ENCODE data around the gene GNG3. TPM values are rescaled to one million over a fixed set of nuclear protein-coding genes. Genes with fewer than 3 reads are reported as not detected.

Gene GNG3
- total RNA-seq, 4 donors from 2014 or later: 0.65 to 1.5 (median 1.0) TPM

- H3K27ac ChIP-seq (replicated peaks in 1 of 4): no peak overlapping the region
- no peaks in the 10 kb centered on the region for H3K9me3 ChIP-seq
- DNase-seq (ENCODE audit: extremely low spot score): no peak
- peaks cover 22 to 31% (median 27%) of the 10 kb centered on the region in 4 donors for H3K4me1 ChIP-seq
- H3K27me3 ChIP-seq: no peaks in the 10 kb centered on the region
- intact Hi-C loops (cut with DNase I): no loop called here
- 59% methylated on average over 9 of the region's 9 CpGs for WGBS
- no peak overlapping the region for H3K4me3 ChIP-seq
- H3K36me3 ChIP-seq: peaks cover 0 to 6% (median under 1%) of the 10 kb centered on the region in 4 donors
- TF ChIP-seq CTCF (IDR thresholded peaks at IDR 0.05): no peak
- no peak for TF ChIP-seq EP300 (IDR thresholded peaks at IDR 0.05)
- TF ChIP-seq POLR2A (IDR thresholded peaks at IDR 0.05; ENCODE audit: low read depth): no peak
- TF ChIP-seq POLR2AphosphoS5 (IDR thresholded peaks at IDR 0.05): no peak
These were observed 50.6 kb downstream of the GNG3 start for GRCh38 chr11:62757846-62758788.

Small RNAs within 50 kb of the gene (small RNA-seq; reads per million reads assigned to genes)
- gene SNORA57: 0 reads per million in 3 donors

Other genes with a start within 250 kb of the GNG3 start
- 1,000 to 10,000 TPM; 1,278 to 2,374 (median 1,866) TPM for gene AHNAK, start 160.9 kb upstream of the GNG3 start, total RNA-seq
- 1,000 to 10,000 TPM; 1,068 to 1,537 (median 1,375) TPM for gene EEF1G, start 133.8 kb upstream of the GNG3 start, total RNA-seq
- 1 to 10 TPM; 4.2 to 8.0 (median 6.0) TPM for gene TUT1, start 116.2 kb upstream of the GNG3 start, total RNA-seq
- 10 to 100 TPM; 60.2 to 91.4 (median 88.3) TPM for gene MTA2, start 105.8 kb upstream of the GNG3 start, total RNA-seq
- 10 to 100 TPM; 27.0 to 33.6 (median 29.0) TPM for gene EML3, start 94.9 kb upstream of the GNG3 start, total RNA-seq
- 10 to 100 TPM in 2 of 4 donors, 1 to 10 TPM in 2; 3.7 to 11.9 (median 10.1) TPM for gene ROM1, start 94.4 kb upstream of the GNG3 start, total RNA-seq
- 10 to 100 TPM; 20.3 to 33.3 (median 22.1) TPM for gene B3GAT3, start 85.7 kb upstream of the GNG3 start, total RNA-seq
- 100 to 1,000 TPM in 2 of 4 donors, 10 to 100 TPM in 2; 77.7 to 129 (median 111) TPM for gene GANAB, start 61.1 kb upstream of the GNG3 start, total RNA-seq
- gene INTS5, start 54.4 kb upstream of the GNG3 start, total RNA-seq: 10 to 100 TPM in 3 of 4 donors, 1 to 10 TPM in 1; 9.6 to 22.7 (median 21.7) TPM
- gene C11orf98, start 42.5 kb upstream of the GNG3 start, total RNA-seq: 10 to 100 TPM; 23.7 to 38.0 (median 33.0) TPM
- 1 to 10 TPM; 2.9 to 4.9 (median 3.1) TPM for gene CSKMT, start 42.4 kb upstream of the GNG3 start, total RNA-seq
- 1 to 10 TPM; 6.3 to 7.5 (median 7.1) TPM for gene UQCC3, start 36.0 kb upstream of the GNG3 start, total RNA-seq
- 1 to 10 TPM; 1.6 to 2.5 (median 1.7) TPM for gene LBHD1, start 35.4 kb upstream of the GNG3 start, total RNA-seq
- 100 to 1,000 TPM; 192 to 277 (median 234) TPM for gene UBXN1, start 28.6 kb upstream of the GNG3 start, total RNA-seq
- gene LRRN4CL, start 18.1 kb upstream of the GNG3 start, total RNA-seq: 10 to 100 TPM; 29.9 to 48.2 (median 39.2) TPM
- gene BSCL2, start 252 bp upstream of the GNG3 start, total RNA-seq: 10 to 100 TPM; 25.3 to 58.1 (median 39.2) TPM
- gene HNRNPUL2, start 19.8 kb downstream of the GNG3 start, total RNA-seq: 10 to 100 TPM; 19.5 to 45.0 (median 36.7) TPM
- gene TTC9C, start 20.8 kb downstream of the GNG3 start, total RNA-seq: 10 to 100 TPM; 12.9 to 22.9 (median 18.2) TPM
- 10 to 100 TPM in 1 of 4 donors, 1 to 10 TPM in 3; 6.2 to 12.3 (median 9.1) TPM for gene ZBTB3, start 46.5 kb downstream of the GNG3 start, total RNA-seq
- 10 to 100 TPM; 41.1 to 48.2 (median 44.4) TPM for gene POLR2G, start 53.9 kb downstream of the GNG3 start, total RNA-seq
- gene TAF6L, start 63.7 kb downstream of the GNG3 start, total RNA-seq: 10 to 100 TPM; 12.0 to 27.2 (median 14.6) TPM
- 10 to 100 TPM; 33.2 to 50.8 (median 44.8) TPM for gene TMEM179B, start 79.7 kb downstream of the GNG3 start, total RNA-seq
- 10 to 100 TPM; 13.7 to 17.9 (median 15.8) TPM for gene TMEM223, start 84.3 kb downstream of the GNG3 start, total RNA-seq
- 10 to 100 TPM; 38.6 to 86.4 (median 48.4) TPM for gene NXF1, start 97.8 kb downstream of the GNG3 start, total RNA-seq
- gene STX5, start 124.4 kb downstream of the GNG3 start, total RNA-seq: 10 to 100 TPM; 22.8 to 31.6 (median 31.6) TPM
- not detected for gene TEX54, start 125.2 kb downstream of the GNG3 start, total RNA-seq
- 10 to 100 TPM; 18.3 to 53.1 (median 48.1) TPM for gene WDR74, start 131.9 kb downstream of the GNG3 start, total RNA-seq
- gene SLC3A2, start 173.2 kb downstream of the GNG3 start, total RNA-seq: 100 to 1,000 TPM in 1 of 4 donors, 10 to 100 TPM in 3; 53.2 to 123 (median 86.4) TPM
- under 1 TPM in 2 of 4 donors, not detected in 2; 0.33 to 0.40 TPM for gene CHRM1, start 213.7 kb downstream of the GNG3 start, total RNA-seq